GM21825 (cell line): ENCODE data around the gene TOMM6.

Experiments used
- ATAC-seq: cut with Tn5 transposase; IDR thresholded peaks from one replicate; pipeline ENCODE4 v1.9.1; 2021; ENCODE audit warnings: mild to moderate bottlenecking, moderate library complexity; ENCODE audit not compliant: unreplicated experiment

TOMM6 gene

GRCh38 chr6:41787219-41787917, at the start of gene TOMM6:
TOMM6 (plus strand) TSS chr6:41787694; CDS start chr6:41787698, 4 bp downstream.
- peak; percentile 76 for ATAC-seq

GRCh38 chr6:41739041-41739440, 48.5 kb upstream of the TOMM6 start:
- no peak for ATAC-seq

GRCh38 chr6:41740366-41741162, 46.9 kb upstream of the TOMM6 start:
- ATAC-seq = no peak

GRCh38 chr6:41741625-41742490, 45.6 kb upstream of the TOMM6 start:
- ATAC-seq = no peak

GRCh38 chr6:41743406-41744235, 43.9 kb upstream of the TOMM6 start:
- ATAC-seq = no peak

GRCh38 chr6:41744236-41744787, 43.2 kb upstream of the TOMM6 start:
- no peak for ATAC-seq

GRCh38 chr6:41746107-41746506, 41.4 kb upstream of the TOMM6 start:
- no peak for ATAC-seq

- ATAC-seq = no peak
Measured at GRCh38 chr6:41747256-41748101, 40.0 kb upstream of the TOMM6 start, which contains the start of gene PGC. PGC (minus strand) TSS chr6:41747397; CDS start chr6:41747334, 63 bp downstream.

- ATAC-seq = no peak
Measured at GRCh38 chr6:41748102-41748477, 39.4 kb upstream of the TOMM6 start.

- ATAC-seq = no peak
Measured at GRCh38 chr6:41748542-41748941, 39.0 kb upstream of the TOMM6 start.

- ATAC-seq = no peak
Measured at GRCh38 chr6:41750374-41750773, 37.1 kb upstream of the TOMM6 start.

GRCh38 chr6:41755895-41756294, 31.6 kb upstream of the TOMM6 start:
- ATAC-seq = no peak

GRCh38 chr6:41756354-41756753, 31.1 kb upstream of the TOMM6 start:
- ATAC-seq = no peak

- no peak for ATAC-seq
Measured at GRCh38 chr6:41757271-41757670, 30.2 kb upstream of the TOMM6 start.

- no peak for ATAC-seq
Measured at GRCh38 chr6:41757931-41758640, 29.4 kb upstream of the TOMM6 start.

- ATAC-seq = no peak
Measured at GRCh38 chr6:41758641-41759035, 28.9 kb upstream of the TOMM6 start.

GRCh38 chr6:41759106-41759904, 28.2 kb upstream of the TOMM6 start:
- no peak for ATAC-seq
